ENCODE results near the gene EED. TPM values are rescaled to one million over a fixed set of nuclear protein-coding genes. Genes with fewer than 3 reads are reported as not detected.

Gene EED
- total and polyA plus RNA-seq, 9 of the 15 experiments (the other 6 are each of a cell fraction or from before 2014, with no cell fraction given): 33.0 to 110 (median 55.1) TPM

GRCh38 chr11:86237267-86237804 is 7.2 kb upstream of the EED start (continued):
- TF ChIP-seq TAL1 (IDR thresholded peaks at IDR 0.05) (peak; percentile 63), HES1 (IDR thresholded peaks at IDR 0.05; ENCODE audit: low read depth) (0 out of 2 replicates have a peak, but pooled peaks have one; percentile 10), SUPT5H (IDR thresholded peaks at IDR 0.05) (no peak), HDAC1 (IDR thresholded peaks at IDR 0.05) (0 out of 4 replicates have a peak, but pooled peaks of 1 of the 2 experiments have one; percentile 57), ARID4B (CRISPR knock-in tag; IDR thresholded peaks at IDR 0.05) (no peak), NFE2 (IDR thresholded peaks at IDR 0.05; ENCODE audit: low read depth) (peak; percentile 93), MTA2 (IDR thresholded peaks at IDR 0.05; ENCODE audit: low read depth) (0 out of 2 replicates have a peak, but pooled peaks have one; percentile 27), TRIM24 (IDR thresholded peaks at IDR 0.05) (no peak), SMAD3 (CRISPR knock-in tag; conservative IDR thresholded peaks at IDR 0.05) (no peak), CEBPG (CRISPR knock-in tag; IDR thresholded peaks at IDR 0.05) (no peak), CEBPG (tag; conservative IDR thresholded peaks at IDR 0.05 in 1 of 2, IDR thresholded peaks at IDR 0.05 in 1 of 2) (no peak), CHD2 (IDR thresholded peaks at IDR 0.05; ENCODE audit: low read depth, low read length) (no peak), ZBED1 (IDR thresholded peaks at IDR 0.05) (no peak), ATF3 (IDR thresholded peaks at IDR 0.05) (peak; percentile 78), ATF3 (CRISPR knock-in tag; conservative IDR thresholded peaks at IDR 0.05) (0 out of 2 replicates have a peak, but pooled peaks have one; percentile 42), SNIP1 (IDR thresholded peaks at IDR 0.05; ENCODE audit: low read depth) (no peak), MAZ (CRISPR knock-in tag; conservative IDR thresholded peaks at IDR 0.05 in 1 of 2, IDR thresholded peaks at IDR 0.05 in 1 of 2) (peak in 1 of 2 experiments; percentile 37; a peak in 1 of 4 replicates), CHCHD3 (CRISPR knock-in tag; IDR thresholded peaks at IDR 0.05) (no peak), JUND (IDR thresholded peaks at IDR 0.05; ENCODE audit: borderline replicate concordance, low read depth, low read length) (peak; percentile 52; the same call in 1 of the 2 replicates), JUND (tag; IDR thresholded peaks at IDR 0.05; ENCODE audit: borderline replicate concordance, low read depth, low read length) (peak; percentile 46; the same call in 2 of the 3 replicates), MED1 (CRISPR knock-in tag; IDR thresholded peaks at IDR 0.05; ENCODE audit: borderline replicate concordance) (no peak), POU5F1 (IDR thresholded peaks at IDR 0.05; ENCODE audit: borderline replicate concordance, low read depth, low read length, partially characterized antibody) (no peak), ZNF316 (IDR thresholded peaks at IDR 0.05) (peak; percentile 89), POLR3G (IDR thresholded peaks at IDR 0.05; ENCODE audit: extremely low read depth, insufficient read length, insufficient replicate concordance) (no peak)
